ENCODE data around the gene DNMBP.
"Not testable (repeated sequence)": the region's sequence is repeated elsewhere in the genome, so short reads cannot be mapped to it uniquely, and the experiment has no call there.

Gene DNMBP

GRCh38 chr10:99906470-99906869, 103.3 kb downstream of the DNMBP start:
- DNase-seq, result no peak

- no peak for DNase-seq
Measured at GRCh38 chr10:99905971-99906370, 103.8 kb downstream of the DNMBP start.

GRCh38 chr10:99895867-99896266, 113.9 kb downstream of the DNMBP start:
- no peak for DNase-seq

GRCh38 chr10:99895066-99895465, 114.7 kb downstream of the DNMBP start:
- not testable (repeated sequence) for DNase-seq

- no peak for DNase-seq
Measured at GRCh38 chr10:99894613-99895012, 115.1 kb downstream of the DNMBP start.

- DNase-seq, result no peak
Measured at GRCh38 chr10:99888622-99889021, 121.1 kb downstream of the DNMBP start.

- DNase-seq, result no peak
Measured at GRCh38 chr10:99883523-99883922, 126.2 kb downstream of the DNMBP start.

GRCh38 chr10:99881371-99881770, 128.4 kb downstream of the DNMBP start:
- no peak for DNase-seq

- DNase-seq, result no peak
Measured at GRCh38 chr10:99880080-99880835, 129.5 kb downstream of the DNMBP start.

GRCh38 chr10:99875473-99875872, 134.3 kb downstream of the DNMBP start:
- no peak for DNase-seq

GRCh38 chr10:99874341-99875085, 135.2 kb downstream of the DNMBP start:
- no peak for DNase-seq

GRCh38 chr10:99873846-99874245, 135.9 kb downstream of the DNMBP start:
- DNase-seq, result no peak

- DNase-seq, result no peak
Measured at GRCh38 chr10:99872367-99873162, 137.2 kb downstream of the DNMBP start.

GRCh38 chr10:99870123-99870730, 139.5 kb downstream of the DNMBP start:
- no peak for DNase-seq

GRCh38 chr10:99869581-99870122, 140.1 kb downstream of the DNMBP start:
- no peak for DNase-seq

- not testable (repeated sequence) for DNase-seq
Measured at GRCh38 chr10:99867250-99867649, 142.5 kb downstream of the DNMBP start.

GRCh38 chr10:99863535-99864240, 146.1 kb downstream of the DNMBP start:
- DNase-seq, result not testable (repeated sequence)

GRCh38 chr10:99860466-99860865, 149.3 kb downstream of the DNMBP start:
- DNase-seq, result no peak

GRCh38 chr10:99859585-99859984, 150.2 kb downstream of the DNMBP start:
- no peak for DNase-seq

- no peak for DNase-seq
Measured at GRCh38 chr10:99858849-99859248, 150.9 kb downstream of the DNMBP start.

- DNase-seq, result no peak
Measured at GRCh38 chr10:99855479-99856071, 154.2 kb downstream of the DNMBP start.

GRCh38 chr10:99854860-99855259, 154.9 kb downstream of the DNMBP start:
- DNase-seq, result no peak

Data from NK-92 treated with Interleukin-12 subunit alpha and Interleukin-12 subunit beta, amount 100 ng/mL, for 24 hours (cell line).